ENCODE results near the gene GLIPR1L1. TPM values are rescaled to one million over a fixed set of nuclear protein-coding genes. Genes with fewer than 3 reads are reported as not detected.

GLIPR1L1 gene
- not detected in 2 replicates for total RNA-seq (2014; rRNA removed; shearing (Covaris generic))

GRCh38 chr12:75334384-75335030 is at the start of gene GLIPR1L1:
GLIPR1L1 (plus strand) TSS chr12:75334670; CDS start chr12:75334729, 59 bp downstream.

GRCh38 chr12:75329918-75330826 is 4.3 kb upstream of the GLIPR1L1 start, which contains the start of gene CAPS2:
CAPS2 (minus strand) TSS chr12:75330324; CDS start chr12:75326498, 3,826 bp downstream.

GRCh38 chr12:75390899-75391538 is 56.5 kb downstream of the GLIPR1L1 start, which contains the start of gene GLIPR1L2:
GLIPR1L2 (plus strand) TSS chr12:75391089; CDS start chr12:75391117, 28 bp downstream.

Other genes with a start within 250 kb of the GLIPR1L1 start
- gene KCNC2, start 124.8 kb upstream of the GLIPR1L1 start, total RNA-seq (2014; rRNA removed; shearing (Covaris generic)): not detected in 2 replicates
- 0.38 and 0.98 TPM in 2 replicates for gene CAPS2, start 4.3 kb upstream of the GLIPR1L1 start, total RNA-seq (2014; rRNA removed; shearing (Covaris generic))
- gene GLIPR1L2, start 56.4 kb downstream of the GLIPR1L1 start, total RNA-seq (2014; rRNA removed; shearing (Covaris generic)): 0.34 TPM in 1 of 2 replicates, not detected in the other
- 4.5 and 5.0 TPM in 2 replicates for gene GLIPR1, start 146.1 kb downstream of the GLIPR1L1 start, total RNA-seq (2014; rRNA removed; shearing (Covaris generic))
- gene KRR1, start 176.9 kb downstream of the GLIPR1L1 start, total RNA-seq (2014; rRNA removed; shearing (Covaris generic)): 60.4 and 83.0 TPM in 2 replicates